ENCODE results near the gene WDR1.

- TF ChIP-seq CTCF (IDR thresholded peaks at IDR 0.05) (no peak), POLR2A (IDR thresholded peaks at IDR 0.05) (no peak)
Observed at GRCh38 chr4:10131202-10131601, 14.6 kb upstream of the WDR1 start.
